Measurements from ENCODE around the gene PODN.

The PODN gene

DNA sequence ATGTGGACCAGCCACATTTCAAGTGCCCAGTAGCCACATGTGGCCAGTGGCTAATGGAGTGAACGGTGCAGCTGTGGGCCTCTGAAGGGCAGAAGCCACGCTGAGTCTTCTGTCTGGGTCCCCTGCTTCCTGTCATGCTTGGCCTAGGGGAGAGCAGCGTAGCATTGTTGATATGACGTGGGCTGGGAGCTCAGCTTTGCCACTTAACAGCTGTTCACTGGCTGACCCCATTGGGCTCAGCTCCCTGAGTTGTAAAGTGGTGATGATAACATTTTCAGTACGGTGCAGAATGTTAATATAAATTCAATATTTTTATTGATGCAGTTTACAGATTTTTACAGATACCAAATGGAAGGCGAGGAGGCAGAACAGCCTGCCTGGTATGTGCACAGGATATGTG lies 4.5 kb downstream of the PODN start:
- Histone ChIP-seq H3K4me2 (ENCODE audit: low read length) (no peak overlapping the region), H3K27ac (ENCODE audit: low read length) (no peak overlapping the region), H2AFZ (ENCODE audit: low read depth, low read length) (no peak overlapping the region), H3K4me1 (ENCODE audit: low read length) (no peaks in the 10 kb centered on the region), H3K27me3 (ENCODE audit: low read depth, low read length) (no peaks in the 10 kb centered on the region), H3K79me2 (ENCODE audit: low read length) (no peaks in the 10 kb centered on the region), H4K20me1 (ENCODE audit: insufficient read depth, low read length) (no peaks in the 10 kb centered on the region), H3K4me3 (ENCODE audit: low read length) (no peak overlapping the region), H3K36me3 (replicated peaks; ENCODE audit: low read depth, low read length) (no peaks in the 10 kb centered on the region), H3K9ac (ENCODE audit: low read length) (no peak overlapping the region), H3K9me3 (ENCODE audit: insufficient read depth, low read length) (no peaks in the 10 kb centered on the region)
- TF ChIP-seq, protein P1, sequence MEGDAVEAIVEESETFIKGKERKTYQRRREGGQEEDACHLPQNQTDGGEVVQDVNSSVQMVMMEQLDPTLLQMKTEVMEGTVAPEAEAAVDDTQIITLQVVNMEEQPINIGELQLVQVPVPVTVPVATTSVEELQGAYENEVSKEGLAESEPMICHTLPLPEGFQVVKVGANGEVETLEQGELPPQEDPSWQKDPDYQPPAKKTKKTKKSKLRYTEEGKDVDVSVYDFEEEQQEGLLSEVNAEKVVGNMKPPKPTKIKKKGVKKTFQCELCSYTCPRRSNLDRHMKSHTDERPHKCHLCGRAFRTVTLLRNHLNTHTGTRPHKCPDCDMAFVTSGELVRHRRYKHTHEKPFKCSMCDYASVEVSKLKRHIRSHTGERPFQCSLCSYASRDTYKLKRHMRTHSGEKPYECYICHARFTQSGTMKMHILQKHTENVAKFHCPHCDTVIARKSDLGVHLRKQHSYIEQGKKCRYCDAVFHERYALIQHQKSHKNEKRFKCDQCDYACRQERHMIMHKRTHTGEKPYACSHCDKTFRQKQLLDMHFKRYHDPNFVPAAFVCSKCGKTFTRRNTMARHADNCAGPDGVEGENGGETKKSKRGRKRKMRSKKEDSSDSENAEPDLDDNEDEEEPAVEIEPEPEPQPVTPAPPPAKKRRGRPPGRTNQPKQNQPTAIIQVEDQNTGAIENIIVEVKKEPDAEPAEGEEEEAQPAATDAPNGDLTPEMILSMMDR (IDR thresholded peaks at IDR 0.05; ENCODE audit: low read depth, low read length) = no peak

DNA sequence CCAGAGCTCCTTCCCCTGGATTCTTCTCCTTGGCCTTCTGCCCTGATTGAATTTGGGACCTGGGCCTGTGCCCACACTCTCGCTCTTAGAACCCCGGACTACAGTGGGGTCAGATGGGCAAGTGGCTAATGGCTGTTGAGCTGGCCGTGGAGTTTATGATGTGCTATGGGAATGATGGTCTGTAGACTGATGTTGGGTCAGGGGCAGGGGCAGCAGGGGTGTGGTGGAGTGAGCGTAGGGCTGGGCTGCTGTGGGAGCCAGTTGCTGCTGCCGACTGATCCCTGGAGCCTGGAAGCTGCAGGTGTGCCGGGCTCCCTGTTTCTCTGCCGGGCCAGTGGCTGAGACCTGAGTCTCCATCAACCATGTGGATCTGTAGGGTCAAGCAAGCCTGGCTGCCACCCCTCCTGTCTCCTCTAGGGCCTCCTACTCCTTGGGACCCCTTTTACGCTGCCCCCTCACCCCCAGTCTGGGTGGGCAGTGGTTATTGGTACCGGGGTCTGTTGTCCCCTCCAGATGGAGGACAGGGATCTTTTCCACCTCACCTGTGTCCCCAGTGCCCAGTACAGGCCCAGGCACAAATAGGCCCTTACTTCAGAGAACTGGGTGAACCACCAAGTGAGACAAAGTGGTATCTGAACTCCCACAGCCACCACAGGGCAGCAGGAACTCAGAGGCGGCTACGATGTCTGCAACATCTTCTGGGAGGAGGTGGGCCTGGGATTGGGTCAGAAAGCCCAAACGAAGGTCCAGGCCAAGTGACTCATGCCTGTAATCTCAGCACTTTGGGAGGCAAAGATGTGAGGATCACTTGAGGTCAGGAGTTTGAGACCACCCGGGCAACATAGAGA lies 5.1 kb downstream of the PODN start:
- no peaks in the 10 kb centered on the region for H3K36me3 ChIP-seq (replicated peaks; ENCODE audit: low read depth, low read length)
- no peak overlapping the region for H3K27ac ChIP-seq (ENCODE audit: low read length)
- no peaks in the 10 kb centered on the region for H3K4me1 ChIP-seq (ENCODE audit: low read length)
- no peak overlapping the region for H3K4me3 ChIP-seq (ENCODE audit: low read length)
- no peaks in the 10 kb centered on the region for H3K79me2 ChIP-seq (ENCODE audit: low read length)
- no peaks in the 10 kb centered on the region for H4K20me1 ChIP-seq (ENCODE audit: insufficient read depth, low read length)
- TF ChIP-seq, protein P1 (IDR thresholded peaks at IDR 0.05; ENCODE audit: low read depth, low read length) = no peak
- TF ChIP-seq EZH2phosphoT487 (IDR thresholded peaks at IDR 0.05; ENCODE audit: low read depth) = no peak
- no peaks in the 10 kb centered on the region for H3K9me3 ChIP-seq (ENCODE audit: insufficient read depth, low read length)
- no peak overlapping the region for H2AFZ ChIP-seq (ENCODE audit: low read depth, low read length)
- H3K27me3 ChIP-seq (ENCODE audit: low read depth, low read length) = no peaks in the 10 kb centered on the region
- H3K9ac ChIP-seq (ENCODE audit: low read length) = no peak overlapping the region
- no peak overlapping the region for H3K4me2 ChIP-seq (ENCODE audit: low read length)

DNA sequence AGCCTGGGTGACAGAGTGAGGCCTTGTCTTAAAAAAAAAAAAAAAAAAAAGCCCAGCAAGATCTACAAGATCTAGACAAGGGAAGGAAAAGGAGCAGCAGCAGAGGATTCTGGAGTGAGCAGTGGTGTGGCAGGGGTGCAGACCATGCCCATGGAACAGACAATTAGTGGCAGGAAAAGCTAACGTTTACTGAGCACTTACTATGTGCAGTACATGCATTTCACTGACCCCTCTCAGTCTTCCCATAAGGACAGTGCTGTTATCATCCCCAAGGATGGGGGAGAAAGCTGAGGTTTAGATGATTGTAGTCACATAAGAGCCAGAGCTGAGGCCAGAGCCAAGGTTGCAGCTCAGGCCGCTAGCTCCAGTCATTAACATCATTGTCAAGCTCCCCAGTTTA lies 5.9 kb downstream of the PODN start:
- Histone ChIP-seq H4K20me1 (ENCODE audit: insufficient read depth, low read length) (no peaks in the 10 kb centered on the region), H3K9ac (ENCODE audit: low read length) (no peak overlapping the region), H2AFZ (ENCODE audit: low read depth, low read length) (no peak overlapping the region), H3K27me3 (ENCODE audit: low read depth, low read length) (no peaks in the 10 kb centered on the region), H3K4me3 (ENCODE audit: low read length) (no peak overlapping the region), H3K36me3 (replicated peaks; ENCODE audit: low read depth, low read length) (no peaks in the 10 kb centered on the region), H3K79me2 (ENCODE audit: low read length) (no peaks in the 10 kb centered on the region), H3K4me1 (ENCODE audit: low read length) (no peaks in the 10 kb centered on the region), H3K4me2 (ENCODE audit: low read length) (no peak overlapping the region), H3K27ac (ENCODE audit: low read length) (no peak overlapping the region), H3K9me3 (ENCODE audit: insufficient read depth, low read length) (no peaks in the 10 kb centered on the region)
- TF ChIP-seq, protein P1 (IDR thresholded peaks at IDR 0.05; ENCODE audit: low read depth, low read length) = no peak
- no peak for TF ChIP-seq EZH2phosphoT487 (IDR thresholded peaks at IDR 0.05; ENCODE audit: low read depth)

DNA sequence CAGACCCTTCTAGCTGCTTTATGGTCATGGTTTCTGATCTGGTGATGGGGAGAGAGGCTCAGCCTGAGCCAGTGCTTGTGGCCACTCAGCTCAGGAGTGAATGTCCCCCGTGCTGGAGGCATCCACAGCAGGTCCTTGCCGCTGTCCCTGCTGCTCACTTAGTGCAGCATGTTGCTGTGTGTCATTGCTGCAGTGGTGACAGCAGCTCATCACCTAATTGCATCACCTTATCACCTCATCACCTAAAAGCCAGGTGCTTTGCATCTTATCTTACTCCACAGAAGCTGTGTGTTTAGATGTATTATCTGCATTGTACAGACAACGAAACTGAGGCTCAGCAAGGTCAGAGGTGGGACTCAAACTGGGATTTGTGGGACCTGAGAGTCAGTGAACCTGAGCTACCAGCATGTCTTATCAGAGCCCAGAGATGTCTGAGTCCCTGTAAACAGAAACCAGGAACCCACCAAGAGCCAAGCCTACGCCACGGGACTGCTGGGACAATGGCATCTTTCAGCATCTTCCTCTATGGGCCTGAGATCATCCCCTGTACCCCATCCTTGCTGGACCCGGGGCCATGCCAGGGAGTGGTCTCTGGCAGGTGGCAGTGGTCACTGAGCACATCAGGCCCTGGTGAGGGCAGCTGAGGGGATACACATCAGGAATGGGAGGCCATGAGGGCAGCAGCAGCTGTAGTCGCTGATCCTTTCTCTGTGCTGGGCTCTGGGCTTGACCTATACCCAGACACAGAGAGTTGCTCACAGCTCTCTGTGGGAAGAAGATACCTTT lies 6.5 kb downstream of the PODN start:
- Histone ChIP-seq H3K4me2 (ENCODE audit: low read length) (no peak overlapping the region), H3K36me3 (replicated peaks; ENCODE audit: low read depth, low read length) (no peaks in the 10 kb centered on the region), H3K9ac (ENCODE audit: low read length) (no peak overlapping the region), H3K4me3 (ENCODE audit: low read length) (no peak overlapping the region), H4K20me1 (ENCODE audit: insufficient read depth, low read length) (no peaks in the 10 kb centered on the region), H3K79me2 (ENCODE audit: low read length) (no peaks in the 10 kb centered on the region), H2AFZ (ENCODE audit: low read depth, low read length) (no peak overlapping the region), H3K9me3 (ENCODE audit: insufficient read depth, low read length) (no peaks in the 10 kb centered on the region), H3K27ac (ENCODE audit: low read length) (no peak overlapping the region), H3K4me1 (ENCODE audit: low read length) (no peaks in the 10 kb centered on the region), H3K27me3 (ENCODE audit: low read depth, low read length) (no peaks in the 10 kb centered on the region)
- TF ChIP-seq EZH2phosphoT487 (IDR thresholded peaks at IDR 0.05; ENCODE audit: low read depth) = no peak
- TF ChIP-seq, protein P1 (IDR thresholded peaks at IDR 0.05; ENCODE audit: low read depth, low read length) = no peak
